ENCODE data around the gene SRPK3. TPM values are rescaled to one million over a fixed set of nuclear protein-coding genes. Genes with fewer than 3 reads are reported as not detected.
A peak's percentile ranks its signal among the peaks of the same experiment; 100 is the strongest.

The SRPK3 gene
- total and polyA plus RNA-seq, 7 experiments from 2014 or later, result not detected

GRCh38 chrX:153800177-153800722 is 19.4 kb downstream of the SRPK3 start:
- ATAC-seq (no peak), DNase-seq (no peak)
- H3K27ac ChIP-seq (ENCODE audit: low read depth, low read length), result no peak overlapping the region
- no peaks in the 10 kb centered on the region for H3K27me3 Mint-ChIP-seq
- no peaks in the 10 kb centered on the region for H3K4me1 ChIP-seq (ENCODE audit: control insufficient read depth in 2 of 2, insufficient read depth in 2 of 2, low read length in 2 of 2)
- no peaks in the 10 kb centered on the region for H3K9me3 ChIP-seq (ENCODE audit: control insufficient read depth in 2 of 3, low read length in 3 of 3)
- CTCF ChIA-PET, result no interaction called here
- H3K27me3 ChIP-seq (ENCODE audit: control insufficient read depth in 2 of 2, insufficient read depth in 2 of 2, low read length in 2 of 2), result no peaks in the 10 kb centered on the region
- peaks cover 0 to 20% (median 9%) of the 10 kb centered on the region in 7 donors for H3K4me1 Mint-ChIP-seq
- H3K9me3 Mint-ChIP-seq, result no peaks in the 10 kb centered on the region
- no peak overlapping the region for H3K4me3 ChIP-seq (ENCODE audit: low read length)
- peaks cover 0 to 24% (median 0%) of the 10 kb centered on the region in 3 experiments for H3K36me3 ChIP-seq (ENCODE audit: control insufficient read depth in 2 of 3, insufficient read depth in 3 of 3, low read length in 3 of 3)
- POLR2A ChIA-PET, result interaction anchor here (0.9 to 1.4 kb wide), 2 partner anchors 18 to 136 kb away, joined by 3 read pairs; no protein-coding TSS in a partner anchor
- no peak overlapping the region for H3K4me3 Mint-ChIP-seq
- H3K27ac Mint-ChIP-seq, result no peak overlapping the region
- intact Hi-C loops (cut with micrococcal nuclease), result no loop called here
- H3K36me3 Mint-ChIP-seq, result peaks cover 0 to 3% (median 0%) of the 10 kb centered on the region in 5 donors

GRCh38 chrX:153800746-153801145 is 19.9 kb downstream of the SRPK3 start:
- Mint-ChIP-seq H3K27me3 (no peaks in the 10 kb centered on the region), H3K4me3 (no peak overlapping the region), H3K9me3 (no peaks in the 10 kb centered on the region), H3K36me3 (peaks cover 0 to 3% (median 0%) of the 10 kb centered on the region in 5 donors), H3K27ac (peak overlapping the region in 1 of 9 donors; percentile 43), H3K4me1 (peaks cover 0 to 18% (median 7%) of the 10 kb centered on the region in 7 donors)
- H3K4me3 ChIP-seq (ENCODE audit: low read length), result no peak overlapping the region
- H3K27me3 ChIP-seq (ENCODE audit: control insufficient read depth in 2 of 2, insufficient read depth in 2 of 2, low read length in 2 of 2), result no peaks in the 10 kb centered on the region
- H3K9me3 ChIP-seq (ENCODE audit: control insufficient read depth in 2 of 3, low read length in 3 of 3), result no peaks in the 10 kb centered on the region
- ChIA-PET CTCF (no interaction called here), POLR2A (interaction anchor here (0.9 to 1.4 kb wide), 2 partner anchors 17 to 135 kb away, joined by 3 read pairs; no protein-coding TSS in a partner anchor)
- intact Hi-C loops (cut with micrococcal nuclease), result no loop called here
- no peaks in the 10 kb centered on the region for H3K4me1 ChIP-seq (ENCODE audit: control insufficient read depth in 2 of 2, insufficient read depth in 2 of 2, low read length in 2 of 2)
- no peak for ATAC-seq
- H3K27ac ChIP-seq (ENCODE audit: low read depth, low read length), result no peak overlapping the region
- peaks cover 0 to 24% (median 0%) of the 10 kb centered on the region in 3 experiments for H3K36me3 ChIP-seq (ENCODE audit: control insufficient read depth in 2 of 3, insufficient read depth in 3 of 3, low read length in 3 of 3)
- no peak for DNase-seq

- intact Hi-C loops (cut with micrococcal nuclease), result no loop called here
- no peaks in the 10 kb centered on the region for H3K4me1 ChIP-seq (ENCODE audit: control insufficient read depth in 2 of 2, insufficient read depth in 2 of 2, low read length in 2 of 2)
Measured at GRCh38 chrX:153801669-153802068, 20.8 kb downstream of the SRPK3 start.

GRCh38 chrX:153802513-153803045 is 21.7 kb downstream of the SRPK3 start:
- Histone ChIP-seq H3K9me3 (ENCODE audit: control insufficient read depth in 2 of 3, low read length in 3 of 3) (no peaks in the 10 kb centered on the region), H3K4me1 (ENCODE audit: control insufficient read depth in 2 of 2, insufficient read depth in 2 of 2, low read length in 2 of 2) (no peaks in the 10 kb centered on the region), H3K27ac (ENCODE audit: low read depth, low read length) (no peak overlapping the region), H3K36me3 (ENCODE audit: control insufficient read depth in 2 of 3, insufficient read depth in 3 of 3, low read length in 3 of 3) (peaks cover 0 to 15% (median 0%) of the 10 kb centered on the region in 3 experiments), H3K4me3 (ENCODE audit: low read length) (no peak overlapping the region), H3K27me3 (ENCODE audit: control insufficient read depth in 2 of 2, insufficient read depth in 2 of 2, low read length in 2 of 2) (no peaks in the 10 kb centered on the region)
- POLR2A ChIA-PET, result no interaction called here
- ATAC-seq (no peak), DNase-seq (no peak)
- CTCF ChIA-PET, result no interaction called here
- H3K4me3 Mint-ChIP-seq, result no peak overlapping the region
- peaks cover 0 to 5% (median 0%) of the 10 kb centered on the region in 7 donors for H3K4me1 Mint-ChIP-seq
- peak overlapping the region in 1 of 9 donors; percentile 48 for H3K27ac Mint-ChIP-seq
- no peaks in the 10 kb centered on the region for H3K9me3 Mint-ChIP-seq
- H3K36me3 Mint-ChIP-seq, result peaks cover 0 to 3% (median 0%) of the 10 kb centered on the region in 5 donors
- intact Hi-C loops (cut with micrococcal nuclease), result no loop called here
- no peaks in the 10 kb centered on the region for H3K27me3 Mint-ChIP-seq

More at GRCh38 chrX:153801669-153802068, 20.8 kb downstream of the SRPK3 start:
- Histone ChIP-seq H3K27me3 (ENCODE audit: control insufficient read depth in 2 of 2, insufficient read depth in 2 of 2, low read length in 2 of 2) (no peaks in the 10 kb centered on the region), H3K9me3 (ENCODE audit: control insufficient read depth in 2 of 3, low read length in 3 of 3) (no peaks in the 10 kb centered on the region), H3K27ac (ENCODE audit: low read depth, low read length) (no peak overlapping the region), H3K4me3 (ENCODE audit: low read length) (no peak overlapping the region), H3K36me3 (ENCODE audit: control insufficient read depth in 2 of 3, insufficient read depth in 3 of 3, low read length in 3 of 3) (peaks cover 0 to 24% (median 0%) of the 10 kb centered on the region in 3 experiments)
- Mint-ChIP-seq H3K27me3 (no peaks in the 10 kb centered on the region), H3K9me3 (no peaks in the 10 kb centered on the region), H3K27ac (no peak overlapping the region), H3K4me3 (no peak overlapping the region), H3K36me3 (peaks cover 0 to 3% (median 0%) of the 10 kb centered on the region in 5 donors), H3K4me1 (peaks cover 0 to 8% (median 0%) of the 10 kb centered on the region in 7 donors)
- ChIA-PET CTCF (no interaction called here), POLR2A (no interaction called here)
- DNase-seq (no peak), ATAC-seq (no peak)

GRCh38 chrX:153803211-153804099 is 22.6 kb downstream of the SRPK3 start:
- H3K4me3 Mint-ChIP-seq, result no peak overlapping the region
- intact Hi-C loops (cut with micrococcal nuclease), result no loop called here
- POLR2A ChIA-PET, result no interaction called here
- peaks cover 0 to 8% (median 0%) of the 10 kb centered on the region in 3 experiments for H3K36me3 ChIP-seq (ENCODE audit: control insufficient read depth in 2 of 3, insufficient read depth in 3 of 3, low read length in 3 of 3)
- H3K9me3 ChIP-seq (ENCODE audit: control insufficient read depth in 2 of 3, low read length in 3 of 3), result no peaks in the 10 kb centered on the region
- H3K27me3 ChIP-seq (ENCODE audit: control insufficient read depth in 2 of 2, insufficient read depth in 2 of 2, low read length in 2 of 2), result no peaks in the 10 kb centered on the region
- no peak overlapping the region for H3K4me3 ChIP-seq (ENCODE audit: low read length)
- ATAC-seq (no peak), DNase-seq (no peak)
- peaks cover 0 to 2% (median 0%) of the 10 kb centered on the region in 11 donors for H3K9me3 Mint-ChIP-seq
- no peak overlapping the region for H3K27ac ChIP-seq (ENCODE audit: low read depth, low read length)
- H3K27me3 Mint-ChIP-seq, result no peaks in the 10 kb centered on the region
- H3K4me1 Mint-ChIP-seq, result peaks cover 0 to 2% (median 0%) of the 10 kb centered on the region in 7 donors
- no peaks in the 10 kb centered on the region for H3K36me3 Mint-ChIP-seq
- no peak overlapping the region for H3K27ac Mint-ChIP-seq
- CTCF ChIA-PET, result no interaction called here
- H3K4me1 ChIP-seq (ENCODE audit: control insufficient read depth in 2 of 2, insufficient read depth in 2 of 2, low read length in 2 of 2), result no peaks in the 10 kb centered on the region

GRCh38 chrX:153804100-153804595 is 23.3 kb downstream of the SRPK3 start:
- Mint-ChIP-seq H3K4me1 (peaks cover 0 to 2% (median 0%) of the 10 kb centered on the region in 7 donors), H3K9me3 (peaks cover 0 to 2% (median 0%) of the 10 kb centered on the region in 11 donors), H3K36me3 (no peaks in the 10 kb centered on the region), H3K27ac (no peak overlapping the region), H3K27me3 (no peaks in the 10 kb centered on the region), H3K4me3 (no peak overlapping the region)
- intact Hi-C loops (cut with micrococcal nuclease), result no loop called here
- Histone ChIP-seq H3K9me3 (ENCODE audit: control insufficient read depth in 2 of 3, low read length in 3 of 3) (no peaks in the 10 kb centered on the region), H3K27me3 (ENCODE audit: control insufficient read depth in 2 of 2, insufficient read depth in 2 of 2, low read length in 2 of 2) (no peaks in the 10 kb centered on the region), H3K4me1 (ENCODE audit: control insufficient read depth in 2 of 2, insufficient read depth in 2 of 2, low read length in 2 of 2) (no peaks in the 10 kb centered on the region), H3K4me3 (ENCODE audit: low read length) (no peak overlapping the region), H3K36me3 (ENCODE audit: control insufficient read depth in 2 of 3, insufficient read depth in 3 of 3, low read length in 3 of 3) (peaks cover 0 to under 1% (median 0%) of the 10 kb centered on the region in 3 experiments), H3K27ac (ENCODE audit: low read depth, low read length) (no peak overlapping the region)
- ATAC-seq (no peak), DNase-seq (no peak)
- ChIA-PET POLR2A (no interaction called here), CTCF (no interaction called here)

All from naive thymus-derived CD4-positive, alpha-beta T cell (primary cell).